Measurements from ENCODE around the gene GRIN1. TPM values are rescaled to one million over a fixed set of nuclear protein-coding genes. Genes with fewer than 3 reads are reported as not detected.
A peak's percentile ranks its signal among the peaks of the same experiment; 100 is the strongest.

GRIN1 gene
- total and polyA plus RNA-seq, 2 experiments from 2014 or later = not detected

DNA sequence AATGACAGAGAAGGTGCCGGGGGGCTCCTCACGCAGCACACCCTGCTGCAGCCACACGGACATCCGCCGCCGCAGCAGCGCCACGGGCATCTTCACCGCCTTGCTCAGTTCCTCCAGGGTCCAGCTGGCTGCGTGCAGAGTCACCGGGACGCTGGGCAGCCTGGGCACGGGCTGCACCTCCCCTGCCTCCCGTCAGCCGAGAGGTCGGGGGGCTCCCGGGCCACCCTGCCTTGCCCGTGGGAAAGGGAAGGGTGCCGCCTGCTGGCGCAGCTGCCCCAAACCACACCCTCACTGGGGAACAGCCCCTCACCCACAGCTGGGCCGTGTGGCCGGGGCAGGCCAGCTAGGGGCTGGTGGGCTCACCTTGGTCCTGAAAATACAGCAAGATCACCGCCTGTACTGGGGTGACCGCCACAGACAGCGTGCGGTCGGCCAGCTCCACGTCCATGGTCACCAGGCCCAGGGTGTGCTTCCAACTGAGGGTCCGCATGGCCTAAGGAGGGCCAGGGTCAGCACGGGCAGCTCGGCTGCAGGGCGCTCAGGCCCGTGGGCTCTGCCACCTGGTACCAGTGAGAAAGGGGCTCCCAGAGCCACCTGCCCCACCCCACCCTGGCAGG lies 36.5 kb downstream of the GRIN1 start:
- Histone ChIP-seq H3K36me3 (replicated peaks; ENCODE audit: insufficient read depth, low read depth) (no peaks in the 10 kb centered on the region), H3K4me3 (no peak overlapping the region), H3K79me2 (no peaks in the 10 kb centered on the region), H3K9me3 (ENCODE audit: low read depth) (no peaks in the 10 kb centered on the region), H3K9me2 (replicated peaks; ENCODE audit: insufficient read depth) (no peaks in the 10 kb centered on the region), H3K27me3 (peaks cover 13% of the 10 kb centered on the region), H2AFZ (no peak overlapping the region), H3K27ac (no peak overlapping the region), H3K4me1 (ENCODE audit: insufficient read depth) (no peaks in the 10 kb centered on the region), H3K4me2 (no peak overlapping the region), H4K20me1 (ENCODE audit: insufficient read depth, poor library complexity, severe bottlenecking) (no peaks in the 10 kb centered on the region)
- DNase-seq (ENCODE audit: low spot score) = no peak
- TF ChIP-seq EZH2 (IDR thresholded peaks at IDR 0.05; ENCODE audit: borderline replicate concordance) (no peak), EZH2phosphoT487 (IDR thresholded peaks at IDR 0.05; ENCODE audit: low read depth, severe bottlenecking, unreplicated experiment) (no peak)
- TF ChIP-seq, protein P1, sequence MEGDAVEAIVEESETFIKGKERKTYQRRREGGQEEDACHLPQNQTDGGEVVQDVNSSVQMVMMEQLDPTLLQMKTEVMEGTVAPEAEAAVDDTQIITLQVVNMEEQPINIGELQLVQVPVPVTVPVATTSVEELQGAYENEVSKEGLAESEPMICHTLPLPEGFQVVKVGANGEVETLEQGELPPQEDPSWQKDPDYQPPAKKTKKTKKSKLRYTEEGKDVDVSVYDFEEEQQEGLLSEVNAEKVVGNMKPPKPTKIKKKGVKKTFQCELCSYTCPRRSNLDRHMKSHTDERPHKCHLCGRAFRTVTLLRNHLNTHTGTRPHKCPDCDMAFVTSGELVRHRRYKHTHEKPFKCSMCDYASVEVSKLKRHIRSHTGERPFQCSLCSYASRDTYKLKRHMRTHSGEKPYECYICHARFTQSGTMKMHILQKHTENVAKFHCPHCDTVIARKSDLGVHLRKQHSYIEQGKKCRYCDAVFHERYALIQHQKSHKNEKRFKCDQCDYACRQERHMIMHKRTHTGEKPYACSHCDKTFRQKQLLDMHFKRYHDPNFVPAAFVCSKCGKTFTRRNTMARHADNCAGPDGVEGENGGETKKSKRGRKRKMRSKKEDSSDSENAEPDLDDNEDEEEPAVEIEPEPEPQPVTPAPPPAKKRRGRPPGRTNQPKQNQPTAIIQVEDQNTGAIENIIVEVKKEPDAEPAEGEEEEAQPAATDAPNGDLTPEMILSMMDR (IDR thresholded peaks at IDR 0.05; ENCODE audit: poor library complexity) = no peak
- WGBS (ENCODE audit: low lambda C conversion rate, missing lambda C conversion rate) = 61% methylated on average over 32 of the region's 33 CpGs

DNA sequence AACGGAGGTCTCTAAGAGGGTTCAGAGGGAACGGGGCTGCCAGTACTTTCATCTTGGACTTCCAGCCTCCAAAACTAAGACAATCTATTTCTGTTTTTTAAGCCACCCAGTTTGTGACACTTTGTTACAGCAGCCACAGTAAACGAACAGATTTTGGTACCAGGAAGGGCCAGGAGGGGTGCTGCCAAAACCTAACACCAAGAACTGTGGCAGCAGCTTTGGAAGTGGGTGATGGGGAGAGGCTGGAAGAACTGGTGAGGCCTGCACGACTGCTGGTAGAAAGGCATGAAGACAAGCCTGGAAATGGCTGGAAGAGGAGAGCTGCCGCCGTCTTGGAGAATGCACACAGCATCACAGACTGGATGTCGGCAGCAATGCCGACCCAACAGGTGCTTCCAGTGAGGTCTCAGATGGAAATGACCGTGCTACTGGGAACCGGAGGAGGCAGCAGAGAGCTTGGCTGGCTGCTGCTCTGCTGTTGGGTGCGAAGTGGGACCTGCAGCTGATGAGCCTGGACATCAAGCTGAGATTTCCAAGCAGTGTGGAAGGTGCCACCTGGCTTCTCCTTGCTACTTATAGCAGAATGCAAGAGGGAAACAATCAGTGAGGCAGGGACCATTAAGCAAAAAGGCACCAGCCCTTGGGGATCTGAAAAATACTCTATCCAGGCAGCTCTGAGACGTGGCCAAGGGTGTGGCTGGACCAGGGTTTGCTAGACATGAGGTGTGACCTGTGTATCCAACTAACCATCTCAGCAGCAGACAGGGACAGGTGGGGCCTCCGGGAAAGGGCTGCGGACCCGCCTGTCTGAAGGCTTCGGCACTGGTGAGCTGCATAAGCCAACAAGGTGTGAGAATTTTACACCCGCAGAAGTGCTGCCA lies 37.6 kb downstream of the GRIN1 start:
- Histone ChIP-seq H3K9me3 (ENCODE audit: low read depth) (no peaks in the 10 kb centered on the region), H3K4me1 (ENCODE audit: insufficient read depth) (no peaks in the 10 kb centered on the region), H3K27ac (no peak overlapping the region), H3K27me3 (peaks cover 2% of the 10 kb centered on the region), H3K36me3 (replicated peaks; ENCODE audit: insufficient read depth, low read depth) (no peaks in the 10 kb centered on the region), H3K4me3 (no peak overlapping the region), H3K4me2 (no peak overlapping the region), H3K79me2 (no peaks in the 10 kb centered on the region), H3K9me2 (replicated peaks; ENCODE audit: insufficient read depth) (no peaks in the 10 kb centered on the region), H4K20me1 (ENCODE audit: insufficient read depth, poor library complexity, severe bottlenecking) (no peaks in the 10 kb centered on the region), H2AFZ (no peak overlapping the region)
- DNase-seq (ENCODE audit: low spot score) = peak; percentile 74
- TF ChIP-seq, protein P1 (IDR thresholded peaks at IDR 0.05; ENCODE audit: poor library complexity) = peak; percentile 49
- TF ChIP-seq EZH2 (IDR thresholded peaks at IDR 0.05; ENCODE audit: borderline replicate concordance) = no peak
- WGBS (ENCODE audit: low lambda C conversion rate, missing lambda C conversion rate) = 61% methylated on average over 17 of the region's 17 CpGs

DNA sequence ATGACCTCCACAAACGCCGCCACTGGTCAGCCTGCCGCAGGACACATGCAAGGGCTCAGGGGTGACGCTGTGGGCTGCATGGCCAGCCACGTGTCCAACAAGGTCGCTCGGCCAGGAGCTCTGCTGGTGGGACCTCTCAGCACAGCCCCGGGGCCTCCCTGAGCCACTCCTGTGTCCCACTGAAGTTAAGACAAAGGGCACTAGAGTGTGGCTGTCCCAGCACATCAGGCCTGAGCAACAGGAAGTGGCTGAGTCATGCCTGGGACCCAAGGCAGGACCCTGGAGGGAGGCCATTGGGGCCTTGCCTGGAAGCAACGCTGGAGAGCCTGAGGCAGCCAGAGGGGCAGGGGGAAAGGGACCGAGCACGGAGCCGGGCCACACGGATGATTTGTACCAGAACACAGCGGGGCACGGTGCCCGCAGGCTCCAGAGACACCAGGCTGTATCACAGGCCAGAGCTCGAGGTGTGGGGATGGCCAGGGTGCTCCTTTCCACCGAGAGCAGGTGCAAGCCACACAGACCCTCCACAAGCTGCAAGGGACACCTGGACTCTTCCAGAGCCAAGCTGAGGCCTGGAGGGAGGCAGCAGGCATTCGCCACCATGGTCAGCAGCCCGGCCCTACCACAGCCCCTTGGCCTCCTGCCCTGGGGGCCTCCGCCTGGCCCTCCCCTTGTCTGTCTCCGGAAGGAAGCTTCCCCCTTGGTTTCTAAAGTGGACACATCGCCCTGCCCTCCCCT lies 39.4 kb downstream of the GRIN1 start:
- Histone ChIP-seq H3K36me3 (replicated peaks; ENCODE audit: insufficient read depth, low read depth) (no peaks in the 10 kb centered on the region), H3K9me3 (ENCODE audit: low read depth) (no peaks in the 10 kb centered on the region), H3K27ac (no peak overlapping the region), H3K4me3 (no peak overlapping the region), H3K27me3 (no peaks in the 10 kb centered on the region), H3K4me2 (no peak overlapping the region), H3K4me1 (ENCODE audit: insufficient read depth) (no peaks in the 10 kb centered on the region), H2AFZ (no peak overlapping the region), H3K79me2 (no peaks in the 10 kb centered on the region), H3K9me2 (replicated peaks; ENCODE audit: insufficient read depth) (no peaks in the 10 kb centered on the region), H4K20me1 (ENCODE audit: insufficient read depth, poor library complexity, severe bottlenecking) (no peaks in the 10 kb centered on the region)
- WGBS (ENCODE audit: low lambda C conversion rate, missing lambda C conversion rate) = 98% methylated on average over 23 of the region's 23 CpGs
- TF ChIP-seq EZH2phosphoT487 (IDR thresholded peaks at IDR 0.05; ENCODE audit: low read depth, severe bottlenecking, unreplicated experiment) = no peak
- TF ChIP-seq, protein P1 (IDR thresholded peaks at IDR 0.05; ENCODE audit: poor library complexity) = no peak
- no peak for TF ChIP-seq EZH2 (IDR thresholded peaks at IDR 0.05; ENCODE audit: borderline replicate concordance)
- DNase-seq (ENCODE audit: low spot score) = no peak

Data from hepatocyte (in vitro differentiated cells).